ENCODE measurements around the gene HMG20A.

DNA sequence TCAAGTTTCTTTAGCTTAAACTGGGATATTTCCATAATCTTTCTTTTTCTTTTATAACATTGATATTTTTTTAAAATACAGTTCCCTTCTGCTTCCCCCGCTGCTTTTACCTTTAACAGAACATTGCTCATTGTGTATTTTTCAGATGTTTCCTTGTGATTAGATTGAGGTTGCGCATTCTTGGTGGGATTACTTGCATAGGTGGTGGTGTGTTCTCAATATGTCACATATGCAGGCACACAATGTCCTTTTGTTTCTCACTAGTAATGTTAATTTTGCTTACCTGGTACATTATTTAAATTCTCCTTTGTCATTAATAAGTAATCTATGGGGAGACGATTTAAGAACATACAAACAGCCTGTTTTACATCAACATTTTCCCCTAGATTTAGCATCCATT is 48.2 kb downstream of the HMG20A start:
- TF ChIP-seq POLR2A (IDR thresholded peaks at IDR 0.05): no peak
- TF ChIP-seq, protein P1, sequence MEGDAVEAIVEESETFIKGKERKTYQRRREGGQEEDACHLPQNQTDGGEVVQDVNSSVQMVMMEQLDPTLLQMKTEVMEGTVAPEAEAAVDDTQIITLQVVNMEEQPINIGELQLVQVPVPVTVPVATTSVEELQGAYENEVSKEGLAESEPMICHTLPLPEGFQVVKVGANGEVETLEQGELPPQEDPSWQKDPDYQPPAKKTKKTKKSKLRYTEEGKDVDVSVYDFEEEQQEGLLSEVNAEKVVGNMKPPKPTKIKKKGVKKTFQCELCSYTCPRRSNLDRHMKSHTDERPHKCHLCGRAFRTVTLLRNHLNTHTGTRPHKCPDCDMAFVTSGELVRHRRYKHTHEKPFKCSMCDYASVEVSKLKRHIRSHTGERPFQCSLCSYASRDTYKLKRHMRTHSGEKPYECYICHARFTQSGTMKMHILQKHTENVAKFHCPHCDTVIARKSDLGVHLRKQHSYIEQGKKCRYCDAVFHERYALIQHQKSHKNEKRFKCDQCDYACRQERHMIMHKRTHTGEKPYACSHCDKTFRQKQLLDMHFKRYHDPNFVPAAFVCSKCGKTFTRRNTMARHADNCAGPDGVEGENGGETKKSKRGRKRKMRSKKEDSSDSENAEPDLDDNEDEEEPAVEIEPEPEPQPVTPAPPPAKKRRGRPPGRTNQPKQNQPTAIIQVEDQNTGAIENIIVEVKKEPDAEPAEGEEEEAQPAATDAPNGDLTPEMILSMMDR (IDR thresholded peaks at IDR 0.05): no peak
